Colon (tissue), 2 donors: ENCODE data around the gene THSD7A.

Source experiments
- FAIRE-seq: peaks from 2 replicates; lab custom pipeline; 2012; peaks lifted over from hg19 to GRCh38; lab: Jason Lieb, UNC
- donor health status: control.
- donor health status: control.

The THSD7A gene

GRCh38 chr7:11706666-11707605 lies 125.1 kb downstream of the THSD7A start:
- no peak for FAIRE-seq

GRCh38 chr7:11703829-11704228 lies 128.2 kb downstream of the THSD7A start:
- FAIRE-seq = no peak

GRCh38 chr7:11702938-11703337 lies 129.1 kb downstream of the THSD7A start:
- FAIRE-seq = no peak

- FAIRE-seq = no peak
Observed at GRCh38 chr7:11701829-11702560, 130.0 kb downstream of the THSD7A start.

GRCh38 chr7:11699666-11700065 lies 132.3 kb downstream of the THSD7A start:
- no peak for FAIRE-seq

- no peak for FAIRE-seq
Observed at GRCh38 chr7:11698384-11698871, 133.6 kb downstream of the THSD7A start.

GRCh38 chr7:11690395-11690794 lies 141.6 kb downstream of the THSD7A start:
- no peak for FAIRE-seq

- no peak for FAIRE-seq
Observed at GRCh38 chr7:11689096-11689495, 142.9 kb downstream of the THSD7A start.

- no peak for FAIRE-seq
Observed at GRCh38 chr7:11681461-11681860, 150.5 kb downstream of the THSD7A start.

- no peak for FAIRE-seq
Observed at GRCh38 chr7:11675163-11675562, 156.8 kb downstream of the THSD7A start.

- no peak for FAIRE-seq
Observed at GRCh38 chr7:11668727-11669126, 163.3 kb downstream of the THSD7A start.

- FAIRE-seq = no peak
Observed at GRCh38 chr7:11667810-11668185, 164.2 kb downstream of the THSD7A start.

- no peak for FAIRE-seq
Observed at GRCh38 chr7:11667071-11667809, 164.8 kb downstream of the THSD7A start.

GRCh38 chr7:11665357-11665756 lies 166.6 kb downstream of the THSD7A start:
- no peak for FAIRE-seq

- FAIRE-seq = no peak
Observed at GRCh38 chr7:11655642-11656041, 176.4 kb downstream of the THSD7A start.

- no peak for FAIRE-seq
Observed at GRCh38 chr7:11655163-11655562, 176.8 kb downstream of the THSD7A start.

GRCh38 chr7:11650500-11650899 lies 181.5 kb downstream of the THSD7A start:
- no peak for FAIRE-seq

- FAIRE-seq = no peak
Observed at GRCh38 chr7:11650030-11650429, 182.0 kb downstream of the THSD7A start.

GRCh38 chr7:11648980-11649379 lies 183.0 kb downstream of the THSD7A start:
- no peak for FAIRE-seq

- FAIRE-seq = no peak
Observed at GRCh38 chr7:11648101-11648500, 183.9 kb downstream of the THSD7A start.

GRCh38 chr7:11642841-11643240 lies 189.2 kb downstream of the THSD7A start:
- no peak for FAIRE-seq

- FAIRE-seq = no peak
Observed at GRCh38 chr7:11642276-11642675, 189.7 kb downstream of the THSD7A start.
